GM03348 (cell line): ENCODE data around the gene TTYH3.

Experiments
- DNase-seq: peaks from one replicate; pipeline ENCODE4 v3.0.0; 2012; ENCODE audit warnings: low spot score

Gene TTYH3

DNA sequence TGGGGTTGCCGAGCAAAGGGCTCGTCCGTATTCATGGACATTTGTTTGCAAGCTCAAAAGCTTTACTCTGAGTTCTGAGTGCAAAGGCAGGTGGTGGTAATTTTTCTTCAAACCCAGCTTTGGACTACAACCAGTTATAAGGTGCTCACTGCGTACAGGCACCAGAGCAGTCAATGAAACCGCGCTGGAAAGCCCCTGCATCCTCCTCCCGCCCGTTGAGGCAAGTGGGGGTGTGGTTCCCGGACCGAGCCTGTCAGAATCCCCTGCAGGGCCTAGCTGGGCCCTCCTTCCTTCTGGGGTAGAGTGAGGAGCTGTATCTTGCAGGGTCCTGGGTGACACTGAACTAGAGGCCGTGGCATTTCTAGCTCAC lies 78.5 kb downstream of the TTYH3 start:
- DNase-seq = no peak

- DNase-seq = no peak
These were observed 79.2 kb downstream of the TTYH3 start for GRCh38 chr7:2710901-2711551.

DNA sequence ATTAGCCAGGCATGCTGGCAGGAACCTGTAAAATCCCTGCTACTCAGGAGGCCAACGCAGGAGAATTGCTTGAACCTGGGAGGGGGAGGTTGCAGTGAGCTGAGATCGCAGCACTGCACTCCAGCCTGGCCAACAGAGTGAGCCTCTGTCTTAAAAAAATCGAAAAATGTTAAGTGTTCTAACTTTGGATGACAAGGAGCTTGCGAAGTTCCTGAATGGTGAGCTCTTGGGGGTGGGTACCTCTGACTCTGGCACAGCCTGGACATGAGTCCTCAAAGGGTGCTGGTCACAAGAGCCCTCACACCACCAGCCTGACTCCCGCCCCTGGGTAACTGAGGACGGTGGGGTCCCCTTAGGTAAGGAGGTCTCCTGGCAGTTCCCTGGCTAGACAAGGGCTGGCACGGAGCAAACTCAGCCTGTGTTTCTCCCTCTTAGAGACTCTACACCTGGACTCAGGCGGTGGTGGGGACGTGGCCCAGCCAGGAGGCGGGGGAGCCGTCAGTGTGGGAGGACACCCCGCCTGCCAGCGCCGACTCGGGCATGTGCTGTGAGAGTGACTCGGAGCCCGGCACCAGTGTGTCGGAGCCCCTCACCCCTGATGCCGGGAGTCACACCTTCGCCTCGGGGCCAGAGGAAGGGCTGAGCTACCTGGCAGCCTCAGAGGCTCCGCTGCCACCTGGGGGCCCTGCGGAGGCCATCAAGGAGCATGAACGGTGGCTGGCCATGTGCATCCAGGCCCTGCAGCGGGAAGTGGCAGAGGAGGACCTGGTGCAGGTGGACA lies 80.3 kb downstream of the TTYH3 start:
- DNase-seq = no peak

- DNase-seq = no peak
These were observed 81.6 kb downstream of the TTYH3 start for GRCh38 chr7:2713370-2713769.

- no peak for DNase-seq
These were observed 82.2 kb downstream of the TTYH3 start for GRCh38 chr7:2713978-2714377.
